Spleen (tissue), 11 donors: Measurements from ENCODE around the gene STAG3. TPM values are rescaled to one million over a fixed set of nuclear protein-coding genes. Genes with fewer than 3 reads are reported as not detected.
"Not testable (repeated sequence)": the region's sequence is repeated elsewhere in the genome, so short reads cannot be mapped to it uniquely, and the experiment has no call there.

Experiments
- DNase-seq: peaks from one replicate; pipeline ENCODE4 v3.0.0-alpha.2; 2020
- H3K27ac ChIP-seq, 8 donors: fragments of 200-600 bp; sonication (generic) in 7 of 8; 1 replicate in 4 of 8; 2 replicates in 4 of 8; pipeline versions ENCODE4 v1.5.0 to v1.8.0; 2016 to 2021; ENCODE audit warnings: inconsistent platforms in 4 of 8, mild to moderate bottlenecking in 4 of 8, moderate library complexity in 1 of 8
- H3K27me3 ChIP-seq, 7 donors: fragments of 200-600 bp; sonication (generic) in 6 of 7; replicated peaks in 1 of 7; 1 replicate in 4 of 7; 2 replicates in 3 of 7; pipeline versions ENCODE4 v1.5.0 to v1.8.0; 2016 to 2021; ENCODE audit warnings: inconsistent platforms in 3 of 7, mild to moderate bottlenecking in 1 of 7
- H3K36me3 ChIP-seq, 6 donors: fragments of 200-600 bp; sonication (generic) in 5 of 6; 1 replicate in 4 of 6; 2 replicates in 2 of 6; pipeline versions ENCODE4 v1.5.0 to v1.8.0; 2016 to 2021; ENCODE audit warnings: inconsistent platforms in 2 of 6
- H3K4me1 ChIP-seq, 6 donors: fragments of 200-600 bp; sonication (generic) in 5 of 6; 1 replicate in 3 of 6; 2 replicates in 3 of 6; pipeline versions ENCODE4 v1.5.0 to v1.8.0; 2016 to 2021; ENCODE audit warnings: inconsistent platforms in 3 of 6
- H3K4me3 ChIP-seq, 8 donors: fragments of 200-600 bp; sonication (generic) in 7 of 8; 1 replicate in 4 of 8; 2 replicates in 4 of 8; pipeline versions ENCODE4 v1.5.0 to v1.8.0; 2016 to 2021; ENCODE audit warnings: inconsistent platforms in 4 of 8, mild to moderate bottlenecking in 4 of 8, moderate library complexity in 2 of 8
- H3K9me3 ChIP-seq, 8 donors: fragments of 200-600 bp; sonication (generic) in 7 of 8; 1 replicate in 4 of 8; 2 replicates in 4 of 8; pipeline versions ENCODE4 v1.5.0 to v1.8.0; 2016 to 2021; ENCODE audit warnings: inconsistent platforms in 4 of 8
- CTCF ChIP-seq, 11 experiments: fragments of 200-600 bp in 7 of 11; fragments of 450-650 bp in 4 of 11; sonication (generic) in 4 of 11; IDR thresholded peaks in 8 of 11; conservative IDR thresholded peaks in 3 of 11; 1 replicate in 7 of 11; 2 replicates in 4 of 11; pipeline versions ENCODE4 v1.4.0 to v1.8.0; 2016 to 2021; ENCODE audit warnings: antibody characterized with exemption in 11 of 11, inconsistent platforms in 4 of 11, mild to moderate bottlenecking in 1 of 11
- POLR2A ChIP-seq, 3 donors: fragments of 450-650 bp; IDR thresholded peaks; one replicate each; pipeline ENCODE4 v1.5.1; 2017; ENCODE audit warnings: antibody characterized with exemption in 3 of 3, mild to moderate bottlenecking in 1 of 3
- POLR2AphosphoS5 ChIP-seq, 3 donors: sonication (generic); formaldehyde crosslinking; IDR thresholded peaks; one replicate each; pipeline ENCODE4 v1.5.1; 2017; ENCODE audit warnings: antibody characterized with exemption in 3 of 3
- WGBS, 5 donors: extraction: QIAGEN DNeasy Blood & Tissue Kit in 3 of 5; methylation state at CpG; one replicate each; pipeline versions ENCODE4 v1.1.5 to v1.1.7; 2013 to 2018; 5-methylcytosine and 5-hydroxymethylcytosine counted together
- intact Hi-C: fragments of 100-400 bp; cut with DNase I; formaldehyde crosslinking; loops from one replicate; pipeline ENCODE4 v1.15.0; 2023; ENCODE audit warnings: low total_unique reads
- polyA plus RNA-seq, 3 donors: library from polyadenylated mRNA; stranded (reverse); fragments of 200-250 nt; gene quantifications; one replicate each; pipeline ENCODE4 v1.2.1, GENCODE V29; 2013
- total RNA-seq, 7 donors: library from RNA; depleted of rRNA in 3 of 7; stranded (reverse); fragments of >200 nt in 3 of 7; fragmentation: NEBNext Ultra II Directional in 4 of 7; extraction: Animal tissue kit (Norgen Biotek cat#: 25700) in 4 of 7; gene quantifications; one replicate each; pipeline versions ENCODE4 v1.1.0 to v1.2.1, GENCODE V29; 2016 to 2021
- donor health status: healthy with polysubstance abuse.
- donor health status: DM: no; HTN: no; CAD: no; lungs with moderate emphysema.
- donor health status: DM: no; HTN: no; CAD: no.
- donor health status: Bipolar disorder and iron deficiency.
- donor health status: healthy.
- donor health status: DM: no; HTN: no; CAD: no.
- donor health status: DM: yes; HTN: yes; CAD: no.

Gene STAG3
- total and polyA plus RNA-seq, 10 donors, result 8.0 to 123 (median 40.4) TPM

GRCh38 chr7:100137851-100138760, 39.6 kb upstream of the STAG3 start:
- H3K36me3 ChIP-seq, result no peaks in the 10 kb centered on the region
- H3K9me3 ChIP-seq, result no peaks in the 10 kb centered on the region
- H3K27ac ChIP-seq, result peak overlapping the region in 2 of 8 donors; percentile 22
- 70 to 72% (median 71%) methylated on average over 13 of the region's 13 CpGs for WGBS, 5 donors
- TF ChIP-seq POLR2A (IDR thresholded peaks at IDR 0.05) (no peak), CTCF (IDR thresholded peaks at IDR 0.05 in 8 of 11, conservative IDR thresholded peaks at IDR 0.05 in 3 of 11) (no peak), POLR2AphosphoS5 (IDR thresholded peaks at IDR 0.05) (no peak)
- H3K4me3 ChIP-seq, result no peak overlapping the region
- H3K4me1 ChIP-seq, result peaks cover 0 to 27% (median 12%) of the 10 kb centered on the region in 6 donors
- peak; percentile 23 for DNase-seq
- H3K27me3 ChIP-seq, result no peaks in the 10 kb centered on the region
- intact Hi-C loops, result loop anchor here (10.0 kb wide), 2 partner anchors 87 to 207 kb away; no protein-coding TSS in a partner anchor

GRCh38 chr7:100141555-100141949, 36.2 kb upstream of the STAG3 start:
- peak overlapping the region in 1 of 8 donors; percentile 11 for H3K4me3 ChIP-seq
- H3K4me1 ChIP-seq, result peaks cover 0 to 30% (median 12%) of the 10 kb centered on the region in 6 donors
- WGBS, 5 donors, result 41 to 54% (median 49%) methylated on average over 3 of the region's 3 CpGs
- no peaks in the 10 kb centered on the region for H3K36me3 ChIP-seq
- no peaks in the 10 kb centered on the region for H3K27me3 ChIP-seq
- DNase-seq, result no peak
- H3K27ac ChIP-seq, result peak overlapping the region in 4 of 8 donors; percentile 36 to 79 (median 56)
- TF ChIP-seq POLR2AphosphoS5 (IDR thresholded peaks at IDR 0.05) (no peak), CTCF (IDR thresholded peaks at IDR 0.05 in 8 of 11, conservative IDR thresholded peaks at IDR 0.05 in 3 of 11) (no peak), POLR2A (IDR thresholded peaks at IDR 0.05) (no peak)
- intact Hi-C loops, result no loop called here
- H3K9me3 ChIP-seq, result no peaks in the 10 kb centered on the region

GRCh38 chr7:100142461-100142860, 35.3 kb upstream of the STAG3 start:
- no peak for TF ChIP-seq POLR2AphosphoS5 (IDR thresholded peaks at IDR 0.05)
- no peak for TF ChIP-seq POLR2A (IDR thresholded peaks at IDR 0.05)
- TF ChIP-seq CTCF (IDR thresholded peaks at IDR 0.05 in 8 of 11, conservative IDR thresholded peaks at IDR 0.05 in 3 of 11), result no peak
- H3K36me3 ChIP-seq, result no peaks in the 10 kb centered on the region
- H3K27me3 ChIP-seq, result no peaks in the 10 kb centered on the region
- DNase-seq, result no peak
- intact Hi-C loops, result no loop called here
- H3K4me1 ChIP-seq, result peaks cover 0 to 30% (median 12%) of the 10 kb centered on the region in 6 donors
- WGBS, 5 donors, result 90 to 99% (median 94%) methylated on average over 3 of the region's 3 CpGs
- H3K9me3 ChIP-seq, result no peaks in the 10 kb centered on the region
- peak overlapping the region in 2 of 8 donors; percentile 64 to 79 for H3K27ac ChIP-seq
- H3K4me3 ChIP-seq, result no peak overlapping the region

GRCh38 chr7:100146350-100146749, 31.4 kb upstream of the STAG3 start:
- H3K27me3 ChIP-seq, DNase-seq, H3K4me3 ChIP-seq, H3K9me3 ChIP-seq, intact Hi-C loops, H3K27ac ChIP-seq: not testable (repeated sequence)
- Histone ChIP-seq H3K4me1 (peaks cover 15 to 46% (median 34%) of the 10 kb centered on the region in 6 donors), H3K36me3 (peaks cover 0 to 11% (median 2%) of the 10 kb centered on the region in 6 donors)
- WGBS, 5 donors, result 78 to 92% (median 87%) methylated on average over 4 of the region's 4 CpGs
